ENCODE results near the gene TRIM74. TPM values are rescaled to one million over a fixed set of nuclear protein-coding genes. Genes with fewer than 3 reads are reported as not detected.
A peak's percentile ranks its signal among the peaks of the same experiment; 100 is the strongest.
"Not testable (repeated sequence)": the region's sequence is repeated elsewhere in the genome, so short reads cannot be mapped to it uniquely, and the experiment has no call there.

The TRIM74 gene
- total RNA-seq (1 to 10 TPM in 1 of 5 donors, not detected in 4; 3.1 TPM), polyA plus RNA-seq (10 to 100 TPM in 1 of 3 donors, 1 to 10 TPM in 2; 6.2 to 14.1 (median 7.9) TPM)
- long read RNA-seq, donor 1 = 0 reads
- long read RNA-seq, donor 2 = 0 reads
- long read RNA-seq, donor 3 = 0 reads
- long read RNA-seq, donor 4 = 0 reads
- long read RNA-seq, donor 5 = 0 reads
- long read RNA-seq, donor 6 = 0 reads
- long read RNA-seq, donor 7 = 0 reads
- long read RNA-seq, donor 8 = 0 reads
- long read RNA-seq, donor 9 = 0 reads
- long read RNA-seq, donor 10 = 0 reads

DNA sequence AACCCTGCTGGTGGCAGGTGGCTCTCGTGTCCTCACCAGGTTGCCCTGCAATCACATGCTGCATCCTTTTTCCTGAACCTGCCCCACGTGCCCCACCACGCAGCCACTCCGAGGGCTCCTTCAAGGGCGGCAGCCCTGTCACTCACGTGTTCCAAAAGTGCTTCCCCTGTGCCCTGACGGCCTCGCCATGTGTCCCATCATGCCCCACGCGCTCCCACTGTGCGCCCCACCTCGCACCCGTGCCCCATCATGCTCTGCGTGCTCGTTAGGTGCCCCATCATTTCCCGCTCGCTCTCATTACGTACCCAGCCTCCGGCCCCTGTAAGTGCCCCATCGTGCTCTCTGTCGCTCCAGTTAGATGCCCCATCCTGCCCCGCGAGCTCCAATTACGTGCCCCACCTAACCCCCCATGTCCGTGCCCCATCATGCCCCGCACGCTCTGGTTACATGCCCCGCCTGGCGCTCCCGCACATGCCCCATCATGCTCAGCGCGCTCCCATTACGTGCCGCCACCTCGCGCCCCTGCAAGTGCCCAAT, at the start of gene TRIM74:
TRIM74 (minus strand) TSS at position 487 of the 537 bp plus-strand sequence. CDS start 3,309 bp downstream, outside the sequence.
- DNase-seq; H3K9me3 ChIP-seq; H3K27me3 ChIP-seq; H3K27ac ChIP-seq; intact Hi-C loops (cut with DNase I; ENCODE audit: low total_unique reads); H3K36me3 ChIP-seq; H3K4me3 ChIP-seq; H3K4me1 ChIP-seq: not testable (repeated sequence)
- 45 to 53% (median 48%) methylated on average over 10 to 11 of the region's 36 CpGs; no CpG with 5 or more reads in 1 of the 5 donors for WGBS, 5 donors

GRCh38 chr7:73006491-73006890, 37.2 kb upstream of the TRIM74 start:
- 14 to 24% (median 18%) methylated on average over 10 of the region's 10 CpGs for WGBS, 5 donors
- intact Hi-C loops (cut with DNase I; ENCODE audit: low total_unique reads) = not testable (repeated sequence)
- H3K4me3 ChIP-seq = peak overlapping the region; percentile 57 to 69 (median 62)

DNA sequence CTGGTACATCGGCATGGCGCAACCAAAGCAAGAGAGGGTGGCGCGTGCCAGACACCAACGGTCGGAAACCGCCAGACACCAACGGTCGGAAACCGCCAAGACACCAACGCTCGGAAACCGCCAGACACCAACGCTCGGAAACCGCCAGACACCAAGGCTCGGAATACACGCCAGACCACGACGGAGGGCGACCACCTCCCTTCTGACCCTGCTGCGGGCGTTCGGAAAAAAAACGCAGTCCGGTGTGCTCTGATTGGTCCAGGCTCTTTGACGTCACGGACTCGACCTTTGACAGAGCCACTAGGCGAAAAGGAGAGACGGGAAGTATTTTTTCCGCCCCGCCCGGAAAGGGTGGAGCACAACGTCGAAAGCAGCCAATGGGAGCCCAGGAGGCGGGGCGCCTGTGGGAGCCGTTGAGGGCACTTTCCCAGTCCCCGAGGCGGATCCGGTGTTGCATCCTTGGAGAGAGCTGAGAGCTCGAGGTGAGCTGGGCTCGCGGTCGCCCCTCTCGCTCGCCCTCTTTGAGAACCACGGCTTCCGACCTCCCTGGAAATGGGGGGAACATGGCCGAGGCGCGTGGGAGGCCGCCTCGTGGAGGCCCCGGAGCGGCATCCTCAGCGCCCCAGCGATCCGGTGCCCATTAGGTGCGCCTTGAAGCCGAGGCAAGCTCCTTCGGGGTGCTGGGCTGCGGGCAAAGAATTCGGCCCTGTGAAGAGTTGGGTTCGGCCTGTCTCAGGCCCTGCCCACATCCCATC, 36.6 kb upstream of the TRIM74 start:
- 0 to 1% (median 0%) methylated on average over 28 to 46 of the region's 66 CpGs for WGBS, 5 donors
- DNase-seq = peak; percentile 89 to 95
- peaks cover 3 to 12% (median 9%) of the 10 kb centered on the region in 4 donors for H3K4me1 ChIP-seq
- H3K9me3 ChIP-seq; intact Hi-C loops (cut with DNase I; ENCODE audit: low total_unique reads); H3K27me3 ChIP-seq; H3K36me3 ChIP-seq: not testable (repeated sequence)
- peak overlapping the region; percentile 57 to 69 (median 62) for H3K4me3 ChIP-seq
- peak overlapping the region; percentile 90 to 94 (median 93) for H3K27ac ChIP-seq
- peak; percentile 35 to 92 (median 90) for TF ChIP-seq POLR2AphosphoS5 (IDR thresholded peaks at IDR 0.05)
- TF ChIP-seq POLR2A (IDR thresholded peaks at IDR 0.05) = peak in 2 of 4 donors; percentile 66 to 79

More at GRCh38 chr7:73006491-73006890, 37.2 kb upstream of the TRIM74 start:
- H3K9me3 ChIP-seq, H3K36me3 ChIP-seq, H3K27me3 ChIP-seq: not testable (repeated sequence)
- peak in 1 of 2 donors; percentile 8 for DNase-seq
- Histone ChIP-seq H3K4me1 (peaks cover 3 to 12% (median 9%) of the 10 kb centered on the region in 4 donors), H3K27ac (peak overlapping the region in 4 of 5 donors; percentile 56 to 93 (median 92))

GRCh38 chr7:73005356-73005692, 36.1 kb upstream of the TRIM74 start:
- H3K27me3 ChIP-seq; H3K36me3 ChIP-seq; intact Hi-C loops (cut with DNase I; ENCODE audit: low total_unique reads); H3K9me3 ChIP-seq: not testable (repeated sequence)
- DNase-seq = peak in 1 of 2 donors; percentile 91
- H3K4me1 ChIP-seq = peaks cover 3 to 12% (median 9%) of the 10 kb centered on the region in 4 donors
- peak overlapping the region; percentile 90 to 94 (median 93) for H3K27ac ChIP-seq
- peak overlapping the region; percentile 57 to 69 (median 62) for H3K4me3 ChIP-seq
- 0 to 1% (median 0%) methylated on average over 15 to 16 of the region's 30 CpGs; no CpG with 5 or more reads in 2 of the 5 donors for WGBS, 5 donors

DNA sequence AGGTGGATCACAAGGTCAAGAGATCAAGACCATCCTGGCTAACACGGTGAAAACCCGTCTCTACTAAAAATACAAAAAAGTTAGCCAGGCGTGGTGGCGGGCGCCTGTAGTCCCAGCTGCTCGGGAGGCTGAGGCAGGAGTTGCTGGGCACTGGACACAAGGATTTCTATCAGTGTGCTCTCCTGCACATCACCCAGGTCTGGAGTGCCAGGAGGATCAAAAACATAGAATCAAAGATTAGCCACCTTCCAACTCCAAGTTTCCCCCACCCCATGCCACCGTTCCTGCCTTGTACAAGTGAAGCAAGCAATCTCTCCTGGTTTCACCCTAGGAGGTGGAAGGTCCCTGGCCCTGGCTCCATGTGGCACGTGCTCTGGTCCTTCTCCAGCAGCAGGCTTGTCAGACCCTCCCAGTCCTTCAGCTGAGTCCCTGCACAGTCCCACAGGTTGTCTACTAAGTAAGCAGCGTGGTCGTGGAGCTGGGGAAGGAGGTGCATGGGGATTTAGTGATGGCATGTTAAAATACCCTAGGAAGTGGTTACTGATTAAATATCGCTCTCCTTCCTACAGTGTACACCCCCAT, 28.7 kb upstream of the TRIM74 start:
- no CpG with 5 or more reads among the region's 11 CpGs for WGBS, 5 donors
- intact Hi-C loops (cut with DNase I; ENCODE audit: low total_unique reads); H3K27me3 ChIP-seq; H3K4me3 ChIP-seq; H3K9me3 ChIP-seq; DNase-seq; H3K36me3 ChIP-seq; H3K4me1 ChIP-seq; H3K27ac ChIP-seq: not testable (repeated sequence)

GRCh38 chr7:72997447-72997846, 28.2 kb upstream of the TRIM74 start:
- H3K27ac ChIP-seq; intact Hi-C loops (cut with DNase I; ENCODE audit: low total_unique reads); H3K27me3 ChIP-seq; H3K4me3 ChIP-seq; DNase-seq; H3K9me3 ChIP-seq; H3K36me3 ChIP-seq; H3K4me1 ChIP-seq: not testable (repeated sequence)
- WGBS, 5 donors = 74 to 100% (median 84%) methylated on average over 1 to 4 of the region's 8 CpGs; no CpG with 5 or more reads in 1 of the 5 donors

GRCh38 chr7:72995484-72995883, 26.2 kb upstream of the TRIM74 start:
- H3K27ac ChIP-seq; H3K9me3 ChIP-seq; H3K4me3 ChIP-seq; intact Hi-C loops (cut with DNase I; ENCODE audit: low total_unique reads); H3K27me3 ChIP-seq; H3K4me1 ChIP-seq; DNase-seq; H3K36me3 ChIP-seq: not testable (repeated sequence)
- 93 to 100% (median 98%) methylated on average over 3 to 8 of the region's 8 CpGs; no CpG with 5 or more reads in 1 of the 5 donors for WGBS, 5 donors

DNA sequence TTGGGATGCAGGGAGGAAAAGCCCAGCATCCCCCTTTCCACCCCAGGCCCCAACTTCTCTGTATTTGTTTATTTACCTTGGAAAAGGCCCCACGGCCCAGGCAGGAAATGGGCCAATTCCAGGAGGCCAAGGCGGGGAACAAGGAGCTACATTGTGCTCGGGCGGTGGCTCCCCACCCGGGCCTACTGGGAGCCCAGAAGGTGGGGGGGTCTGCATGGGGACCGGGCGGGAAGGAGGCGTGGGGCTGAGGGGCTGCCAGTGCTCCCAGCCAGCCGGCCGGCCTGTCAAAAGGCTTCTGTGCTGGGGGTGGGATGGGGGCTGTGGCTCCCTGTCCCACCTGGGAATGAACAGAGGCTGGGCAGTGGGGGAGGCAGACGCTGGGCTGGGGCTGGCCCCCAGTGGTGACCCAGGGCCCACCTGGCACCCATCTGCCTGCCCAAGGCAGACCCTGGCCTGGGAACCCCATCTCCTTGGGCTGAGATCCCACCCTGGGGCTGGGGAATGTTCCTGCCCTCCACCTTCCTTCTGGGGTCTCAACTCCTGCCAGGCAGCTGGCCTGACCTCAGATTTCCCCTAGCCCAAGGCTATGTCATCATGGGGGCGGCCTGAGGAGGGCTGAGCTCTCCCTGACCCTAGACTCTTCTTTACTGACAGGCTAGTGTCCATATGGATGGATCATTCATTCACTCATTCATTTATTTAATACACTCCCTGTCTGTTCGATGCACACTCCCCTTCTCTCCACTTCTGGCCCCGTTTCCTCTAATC, 21.1 kb upstream of the TRIM74 start:
- H3K4me3 ChIP-seq; intact Hi-C loops (cut with DNase I; ENCODE audit: low total_unique reads); H3K27me3 ChIP-seq; H3K9me3 ChIP-seq; H3K36me3 ChIP-seq; H3K27ac ChIP-seq; H3K4me1 ChIP-seq: not testable (repeated sequence)
- 18 to 29% (median 19%) methylated on average over 6 to 9 of the region's 14 CpGs; no CpG with 5 or more reads in 2 of the 5 donors for WGBS, 5 donors
- peak in 1 of 2 donors; percentile 29 for DNase-seq

DNA sequence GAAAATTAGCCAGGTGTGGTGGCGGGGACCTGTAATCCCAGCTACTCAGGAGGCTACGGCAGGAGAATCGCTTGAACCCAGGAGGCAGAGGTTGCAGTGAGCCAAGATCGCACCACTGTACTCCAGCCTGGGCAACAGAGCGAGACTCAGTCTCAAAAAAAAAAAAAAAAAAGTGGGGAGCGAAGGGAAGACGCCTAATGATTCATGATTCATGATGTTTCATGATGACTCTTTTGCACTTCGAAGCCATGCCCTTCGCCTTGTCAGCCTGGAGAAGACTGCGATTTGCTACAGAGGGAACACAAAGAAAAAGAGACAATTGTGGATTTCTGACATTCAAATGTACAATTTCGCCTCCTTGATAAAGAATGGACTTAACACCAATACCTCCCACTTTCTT, 12.8 kb upstream of the TRIM74 start:
- H3K27me3 ChIP-seq; H3K36me3 ChIP-seq; H3K9me3 ChIP-seq; DNase-seq; intact Hi-C loops (cut with DNase I; ENCODE audit: low total_unique reads); H3K4me3 ChIP-seq; H3K4me1 ChIP-seq; H3K27ac ChIP-seq: not testable (repeated sequence)
- 86 to 100% (median 88%) methylated on average over 2 to 7 of the region's 11 CpGs for WGBS, 5 donors

DNA sequence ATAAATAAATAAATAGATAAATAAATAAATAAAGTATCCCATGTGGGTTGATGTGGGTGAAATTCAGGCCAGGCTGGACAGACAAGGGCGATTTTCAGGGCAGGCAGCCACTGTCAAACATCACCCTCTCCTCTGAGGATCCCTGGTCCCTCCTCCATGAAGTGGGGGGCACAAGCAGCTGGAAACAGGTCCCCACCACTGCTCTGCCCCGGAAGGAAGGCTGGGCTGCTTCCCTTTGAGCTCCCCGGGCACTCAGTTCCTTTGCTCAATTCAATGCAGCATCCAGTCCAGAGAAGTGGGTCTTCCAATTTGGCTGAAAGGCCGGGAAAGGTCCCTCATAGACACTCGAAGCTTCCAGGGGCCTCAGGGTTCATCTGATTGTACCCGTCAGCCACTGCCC, 11.1 kb upstream of the TRIM74 start:
- H3K9me3 ChIP-seq; H3K27ac ChIP-seq; H3K4me1 ChIP-seq; H3K36me3 ChIP-seq; H3K4me3 ChIP-seq; H3K27me3 ChIP-seq; intact Hi-C loops (cut with DNase I; ENCODE audit: low total_unique reads); DNase-seq: not testable (repeated sequence)
- WGBS, 5 donors = 81 to 95% (median 94%) methylated on average over 2 of the region's 6 CpGs; no CpG with 5 or more reads in 2 of the 5 donors

All from stomach (tissue), 19 donors.